ENCODE measurements around the gene MMP24.
"Not testable (repeated sequence)": the region's sequence is repeated elsewhere in the genome, so short reads cannot be mapped to it uniquely, and the experiment has no call there.

MMP24 gene

GRCh38 chr20:35192118-35192872 lies 34.2 kb upstream of the MMP24 start:
- Histone ChIP-seq H3K9ac (ENCODE audit: low read length in 2 of 2) (no peak overlapping the region), H3K27me3 (ENCODE audit: control insufficient read depth in 1 of 2, insufficient read depth in 2 of 2, low read length in 2 of 2) (no peaks in the 10 kb centered on the region), H3K4me1 (ENCODE audit: control insufficient read depth, insufficient read depth, low read length) (peaks cover 14% of the 10 kb centered on the region), H3K4me3 (ENCODE audit: low read length in 2 of 2) (no peak overlapping the region), H3K9me3 (ENCODE audit: control insufficient read depth in 2 of 2, low read length in 2 of 2) (peaks cover 0 to 4% of the 10 kb centered on the region in 2 donors), H3K36me3 (ENCODE audit: control insufficient read depth in 2 of 2, insufficient read depth in 2 of 2, low read length in 2 of 2) (no peaks in the 10 kb centered on the region), H3K27ac (ENCODE audit: low read length) (no peak overlapping the region)

- H3K27ac ChIP-seq (ENCODE audit: low read length); H3K27me3 ChIP-seq (ENCODE audit: control insufficient read depth in 1 of 2, insufficient read depth in 2 of 2, low read length in 2 of 2); H3K9me3 ChIP-seq (ENCODE audit: control insufficient read depth in 2 of 2, low read length in 2 of 2); H3K9ac ChIP-seq (ENCODE audit: low read length in 2 of 2); H3K36me3 ChIP-seq (ENCODE audit: control insufficient read depth in 2 of 2, insufficient read depth in 2 of 2, low read length in 2 of 2); H3K4me3 ChIP-seq (ENCODE audit: low read length in 2 of 2); H3K4me1 ChIP-seq (ENCODE audit: control insufficient read depth, insufficient read depth, low read length): not testable (repeated sequence)
These were observed 33.3 kb upstream of the MMP24 start for GRCh38 chr20:35193031-35193791.

GRCh38 chr20:35196313-35196712 lies 30.2 kb upstream of the MMP24 start:
- Histone ChIP-seq H3K27ac (ENCODE audit: low read length) (no peak overlapping the region), H3K4me3 (ENCODE audit: low read length in 2 of 2) (no peak overlapping the region), H3K27me3 (ENCODE audit: control insufficient read depth in 1 of 2, insufficient read depth in 2 of 2, low read length in 2 of 2) (no peaks in the 10 kb centered on the region), H3K36me3 (ENCODE audit: control insufficient read depth in 2 of 2, insufficient read depth in 2 of 2, low read length in 2 of 2) (no peaks in the 10 kb centered on the region), H3K9me3 (ENCODE audit: control insufficient read depth in 2 of 2, low read length in 2 of 2) (peaks cover 2 to 4% of the 10 kb centered on the region in 2 donors), H3K9ac (ENCODE audit: low read length in 2 of 2) (no peak overlapping the region), H3K4me1 (ENCODE audit: control insufficient read depth, insufficient read depth, low read length) (peaks cover 3% of the 10 kb centered on the region)

GRCh38 chr20:35199740-35200139 lies 26.8 kb upstream of the MMP24 start:
- Histone ChIP-seq H3K4me3 (ENCODE audit: low read length in 2 of 2) (no peak overlapping the region), H3K4me1 (ENCODE audit: control insufficient read depth, insufficient read depth, low read length) (no peaks in the 10 kb centered on the region), H3K9me3 (ENCODE audit: control insufficient read depth in 2 of 2, low read length in 2 of 2) (peaks cover 2 to 4% of the 10 kb centered on the region in 2 donors), H3K36me3 (ENCODE audit: control insufficient read depth in 2 of 2, insufficient read depth in 2 of 2, low read length in 2 of 2) (no peaks in the 10 kb centered on the region), H3K9ac (ENCODE audit: low read length in 2 of 2) (no peak overlapping the region), H3K27ac (ENCODE audit: low read length) (no peak overlapping the region), H3K27me3 (ENCODE audit: control insufficient read depth in 1 of 2, insufficient read depth in 2 of 2, low read length in 2 of 2) (no peaks in the 10 kb centered on the region)

GRCh38 chr20:35200267-35200666 lies 26.2 kb upstream of the MMP24 start:
- Histone ChIP-seq H3K4me1 (ENCODE audit: control insufficient read depth, insufficient read depth, low read length) (no peaks in the 10 kb centered on the region), H3K27ac (ENCODE audit: low read length) (no peak overlapping the region), H3K27me3 (ENCODE audit: control insufficient read depth in 1 of 2, insufficient read depth in 2 of 2, low read length in 2 of 2) (no peaks in the 10 kb centered on the region), H3K4me3 (ENCODE audit: low read length in 2 of 2) (no peak overlapping the region), H3K36me3 (ENCODE audit: control insufficient read depth in 2 of 2, insufficient read depth in 2 of 2, low read length in 2 of 2) (no peaks in the 10 kb centered on the region), H3K9me3 (ENCODE audit: control insufficient read depth in 2 of 2, low read length in 2 of 2) (peaks cover 2 to 4% of the 10 kb centered on the region in 2 donors), H3K9ac (ENCODE audit: low read length in 2 of 2) (no peak overlapping the region)

- H3K27ac ChIP-seq (ENCODE audit: low read length); H3K9me3 ChIP-seq (ENCODE audit: control insufficient read depth in 2 of 2, low read length in 2 of 2); H3K36me3 ChIP-seq (ENCODE audit: control insufficient read depth in 2 of 2, insufficient read depth in 2 of 2, low read length in 2 of 2); H3K27me3 ChIP-seq (ENCODE audit: control insufficient read depth in 1 of 2, insufficient read depth in 2 of 2, low read length in 2 of 2); H3K4me3 ChIP-seq (ENCODE audit: low read length in 2 of 2); H3K4me1 ChIP-seq (ENCODE audit: control insufficient read depth, insufficient read depth, low read length); H3K9ac ChIP-seq (ENCODE audit: low read length in 2 of 2): not testable (repeated sequence)
These were observed 25.0 kb upstream of the MMP24 start for GRCh38 chr20:35201467-35201866.

DNA sequence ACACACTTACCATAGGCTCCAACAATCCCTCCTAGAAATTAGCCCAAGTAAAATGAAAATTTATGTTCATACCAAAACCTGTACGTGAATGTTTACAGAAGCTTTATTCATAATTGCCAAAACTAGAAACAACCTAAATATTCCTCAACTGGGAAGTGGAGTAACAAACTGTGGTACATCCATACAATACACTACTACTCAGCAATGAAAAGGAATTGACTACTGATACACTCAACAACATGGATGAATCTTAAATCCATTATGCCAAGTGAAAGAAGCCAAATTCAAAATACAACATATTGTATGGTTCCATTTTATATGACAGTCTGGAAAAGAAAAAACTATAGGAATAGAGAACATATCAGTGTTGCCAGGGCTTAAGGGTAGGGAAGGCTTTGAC lies 19.7 kb upstream of the MMP24 start:
- Histone ChIP-seq H3K36me3 (ENCODE audit: control insufficient read depth in 2 of 2, insufficient read depth in 2 of 2, low read length in 2 of 2) (no peaks in the 10 kb centered on the region), H3K9me3 (ENCODE audit: control insufficient read depth in 2 of 2, low read length in 2 of 2) (no peaks in the 10 kb centered on the region), H3K27ac (ENCODE audit: low read length) (no peak overlapping the region), H3K9ac (ENCODE audit: low read length in 2 of 2) (no peak overlapping the region), H3K4me3 (ENCODE audit: low read length in 2 of 2) (no peak overlapping the region), H3K4me1 (ENCODE audit: control insufficient read depth, insufficient read depth, low read length) (peaks cover 6% of the 10 kb centered on the region), H3K27me3 (ENCODE audit: control insufficient read depth in 1 of 2, insufficient read depth in 2 of 2, low read length in 2 of 2) (no peaks in the 10 kb centered on the region)

DNA sequence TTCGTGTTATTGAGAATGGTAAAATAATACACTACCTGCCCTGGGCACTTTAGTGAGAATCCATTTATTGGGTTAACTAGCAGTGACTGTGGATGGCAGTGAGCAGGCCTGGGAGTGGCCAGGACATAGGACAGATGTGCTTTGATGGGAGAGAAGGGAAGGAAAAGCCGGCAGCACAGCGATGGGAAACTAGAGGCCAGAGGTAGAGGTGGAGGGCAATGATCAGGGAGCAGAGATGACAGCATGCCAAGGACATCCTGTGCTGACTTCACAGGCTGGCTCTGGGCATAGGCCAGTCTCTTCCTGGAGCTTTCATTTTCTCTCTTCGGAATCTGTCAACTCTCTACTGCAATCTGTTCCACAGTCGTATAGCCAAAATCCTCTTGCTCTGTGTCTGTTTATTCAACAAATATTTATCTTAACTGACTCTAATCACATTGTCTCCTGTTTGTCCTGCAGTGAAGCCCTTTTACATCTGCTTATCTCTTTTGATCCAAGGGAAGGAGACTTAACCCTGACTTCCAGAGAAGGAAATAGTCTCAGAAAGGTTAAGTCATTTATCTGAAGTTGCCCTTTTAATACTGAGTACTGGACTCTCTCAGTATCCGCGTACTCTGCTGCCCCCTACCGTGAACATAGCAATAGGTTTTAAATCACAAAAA lies 18.4 kb upstream of the MMP24 start:
- Histone ChIP-seq H3K4me3 (ENCODE audit: low read length in 2 of 2) (peak overlapping the region; percentile 27 to 60), H3K9ac (ENCODE audit: low read length in 2 of 2) (peak overlapping the region; percentile 59 to 66), H3K27me3 (ENCODE audit: control insufficient read depth in 1 of 2, insufficient read depth in 2 of 2, low read length in 2 of 2) (no peaks in the 10 kb centered on the region), H3K9me3 (ENCODE audit: control insufficient read depth in 2 of 2, low read length in 2 of 2) (no peaks in the 10 kb centered on the region), H3K27ac (ENCODE audit: low read length) (peak overlapping the region; percentile 64), H3K4me1 (ENCODE audit: control insufficient read depth, insufficient read depth, low read length) (peaks cover 6% of the 10 kb centered on the region), H3K36me3 (ENCODE audit: control insufficient read depth in 2 of 2, insufficient read depth in 2 of 2, low read length in 2 of 2) (peaks cover 0 to 4% of the 10 kb centered on the region in 2 donors)

DNA sequence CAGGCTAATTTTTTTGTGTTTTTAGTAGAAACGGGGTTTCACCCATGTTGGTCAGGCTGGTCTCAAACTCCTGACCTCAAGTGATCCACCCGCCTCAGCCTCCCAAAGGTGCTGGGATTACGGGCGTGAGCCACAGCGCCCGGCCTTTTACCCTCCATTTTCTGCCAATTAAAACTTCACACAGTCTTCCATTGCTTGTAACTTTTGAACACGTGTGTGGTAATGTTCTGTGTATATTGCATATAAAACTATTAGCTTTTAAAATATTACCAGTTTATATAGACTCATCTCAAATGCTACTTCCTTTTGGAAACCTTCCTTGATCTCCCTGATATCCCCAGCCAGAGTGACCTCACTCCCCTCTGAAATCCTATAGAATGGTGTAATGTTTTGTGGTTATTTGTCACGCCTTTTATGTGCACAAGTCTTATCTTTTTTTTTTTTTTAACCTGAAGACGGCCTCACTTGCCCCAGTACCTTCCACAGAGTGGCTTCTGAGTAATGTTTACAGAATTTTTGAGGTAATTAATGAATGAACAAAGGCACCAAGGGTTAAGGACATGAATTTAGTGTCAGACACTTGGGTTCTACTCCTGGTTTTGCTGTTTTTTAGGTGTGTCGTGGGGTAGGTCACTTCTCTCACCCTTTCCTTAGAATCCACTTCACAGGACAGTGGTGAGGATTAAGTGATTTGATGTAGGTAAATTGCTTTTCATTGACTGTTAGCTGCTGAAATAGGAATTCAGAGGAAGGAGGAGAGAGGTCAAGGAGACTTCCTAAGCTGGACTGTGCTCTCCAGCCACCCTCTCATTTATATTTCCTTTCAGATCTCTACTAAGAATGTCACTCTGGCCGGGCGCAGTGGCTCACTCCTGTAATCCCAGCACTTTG lies 11.2 kb upstream of the MMP24 start:
- Histone ChIP-seq H3K36me3 (ENCODE audit: control insufficient read depth in 2 of 2, insufficient read depth in 2 of 2, low read length in 2 of 2) (peaks cover 0 to 9% of the 10 kb centered on the region in 2 donors), H3K9ac (ENCODE audit: low read length in 2 of 2) (no peak overlapping the region), H3K4me3 (ENCODE audit: low read length in 2 of 2) (no peak overlapping the region), H3K27ac (ENCODE audit: low read length) (no peak overlapping the region), H3K9me3 (ENCODE audit: control insufficient read depth in 2 of 2, low read length in 2 of 2) (no peaks in the 10 kb centered on the region), H3K4me1 (ENCODE audit: control insufficient read depth, insufficient read depth, low read length) (no peaks in the 10 kb centered on the region), H3K27me3 (ENCODE audit: control insufficient read depth in 1 of 2, insufficient read depth in 2 of 2, low read length in 2 of 2) (no peaks in the 10 kb centered on the region)

- H3K27ac ChIP-seq (ENCODE audit: low read length), result no peak overlapping the region
- H3K9ac ChIP-seq (ENCODE audit: low read length in 2 of 2), result no peak overlapping the region
- peaks cover 0 to 9% of the 10 kb centered on the region in 2 donors for H3K36me3 ChIP-seq (ENCODE audit: control insufficient read depth in 2 of 2, insufficient read depth in 2 of 2, low read length in 2 of 2)
- H3K9me3 ChIP-seq (ENCODE audit: control insufficient read depth in 2 of 2, low read length in 2 of 2), result no peaks in the 10 kb centered on the region
- no peak overlapping the region for H3K4me3 ChIP-seq (ENCODE audit: low read length in 2 of 2)
- no peaks in the 10 kb centered on the region for H3K27me3 ChIP-seq (ENCODE audit: control insufficient read depth in 1 of 2, insufficient read depth in 2 of 2, low read length in 2 of 2)
- no peaks in the 10 kb centered on the region for H3K4me1 ChIP-seq (ENCODE audit: control insufficient read depth, insufficient read depth, low read length)
These were observed 9.9 kb upstream of the MMP24 start for GRCh38 chr20:35216541-35216940.
